Suprapubic skin (tissue), 4 donors: ENCODE results near the gene TEKT3. TPM values are rescaled to one million over a fixed set of nuclear protein-coding genes. Genes with fewer than 3 reads are reported as not detected.

Experiments used
- DNase-seq, 2 donors: peaks; one replicate each; pipeline ENCODE4 v3.0.0-alpha.2; 2019; ENCODE audit warnings: low spot score in 2 of 2
- H3K27ac ChIP-seq: fragments of 200-600 bp; sonication (generic); one replicate; pipeline ENCODE4 v1.5.1; 2019
- H3K27me3 ChIP-seq: fragments of 200-600 bp; sonication (generic); one replicate; pipeline ENCODE4 v1.5.1; 2019
- H3K36me3 ChIP-seq: fragments of 200-600 bp; sonication (generic); one replicate; pipeline ENCODE4 v1.5.1; 2019
- H3K4me1 ChIP-seq: fragments of 200-600 bp; sonication (generic); one replicate; pipeline ENCODE4 v1.5.1; 2019
- H3K4me3 ChIP-seq: fragments of 200-600 bp; sonication (generic); one replicate; pipeline ENCODE4 v1.5.1; 2019; ENCODE audit warnings: mild to moderate bottlenecking
- H3K9me3 ChIP-seq: fragments of 200-600 bp; sonication (generic); one replicate; pipeline ENCODE4 v1.5.1; 2019
- CTCF ChIP-seq, 2 donors: fragments of 200-600 bp in 1 of 2; fragments of 450-650 bp in 1 of 2; sonication (generic) in 1 of 2; IDR thresholded peaks; one replicate each; pipeline ENCODE4 v1.5.1; 2016 to 2019; ENCODE audit warnings: antibody characterized with exemption in 2 of 2, mild to moderate bottlenecking in 1 of 2, moderate library complexity in 1 of 2
- EP300 ChIP-seq: sonication (generic); formaldehyde crosslinking; IDR thresholded peaks from one replicate; pipeline ENCODE4 v1.6.1; 2017; ENCODE audit warnings: antibody characterized with exemption
- POLR2A ChIP-seq, 2 donors: fragments of 450-650 bp; IDR thresholded peaks; one replicate each; pipeline ENCODE4 v1.6.1; 2017; ENCODE audit warnings: antibody characterized with exemption in 2 of 2, mild to moderate bottlenecking in 2 of 2, moderate library complexity in 2 of 2
- POLR2AphosphoS5 ChIP-seq, 3 donors: sonication (generic); formaldehyde crosslinking; IDR thresholded peaks; one replicate each; pipeline ENCODE4 v1.6.1; 2017; ENCODE audit warnings: antibody characterized with exemption in 3 of 3
- WGBS: methylation state at CpG from one replicate; pipeline ENCODE4 v1.1.5; 2018; 5-methylcytosine and 5-hydroxymethylcytosine counted together
- total RNA-seq, 4 donors: library from RNA; depleted of rRNA; stranded (reverse); fragments of >200 nt; gene quantifications; one replicate each; pipeline ENCODE4 v1.1.0, GENCODE V29; 2016

Gene TEKT3
- total RNA-seq, 4 donors from 2014 or later, result not detected

- Histone ChIP-seq H3K27ac (no peak overlapping the region), H3K4me3 (no peak overlapping the region)
These were observed 70.6 kb downstream of the TEKT3 start for GRCh38 chr17:15270628-15271381.

GRCh38 chr17:15269780-15270089 lies 71.7 kb downstream of the TEKT3 start:
- Histone ChIP-seq H3K36me3 (no peaks in the 10 kb centered on the region), H3K4me1 (peaks cover 10% of the 10 kb centered on the region), H3K4me3 (no peak overlapping the region), H3K27ac (no peak overlapping the region), H3K9me3 (no peaks in the 10 kb centered on the region), H3K27me3 (no peaks in the 10 kb centered on the region)
- TF ChIP-seq EP300, result no peak
- no peak for TF ChIP-seq POLR2AphosphoS5 (IDR thresholded peaks at IDR 0.05)
- DNase-seq, result no peak
- WGBS, result 84% methylated on average over 5 of the region's 5 CpGs

More at GRCh38 chr17:15270628-15271381, 70.6 kb downstream of the TEKT3 start:
- Histone ChIP-seq H3K36me3 (no peaks in the 10 kb centered on the region), H3K4me1 (peaks cover 9% of the 10 kb centered on the region), H3K27me3 (no peaks in the 10 kb centered on the region), H3K9me3 (no peaks in the 10 kb centered on the region)
- TF ChIP-seq CTCF (IDR thresholded peaks at IDR 0.05), result no peak
- TF ChIP-seq EP300, result no peak
- no peak for TF ChIP-seq POLR2A (IDR thresholded peaks at IDR 0.05)
- TF ChIP-seq POLR2AphosphoS5 (IDR thresholded peaks at IDR 0.05), result no peak
- WGBS, result 90% methylated on average over 9 of the region's 9 CpGs
- no peak for DNase-seq

- Histone ChIP-seq H3K27me3 (no peaks in the 10 kb centered on the region), H3K4me3 (no peak overlapping the region), H3K4me1 (peaks cover 15% of the 10 kb centered on the region), H3K27ac (no peak overlapping the region), H3K36me3 (no peaks in the 10 kb centered on the region), H3K9me3 (no peaks in the 10 kb centered on the region)
- TF ChIP-seq POLR2A (IDR thresholded peaks at IDR 0.05) (no peak), POLR2AphosphoS5 (IDR thresholded peaks at IDR 0.05) (no peak), CTCF (IDR thresholded peaks at IDR 0.05) (no peak), EP300 (no peak)
- 68% methylated on average over 7 of the region's 7 CpGs for WGBS
- no peak for DNase-seq
These were observed 72.2 kb downstream of the TEKT3 start for GRCh38 chr17:15269087-15269779.

- Histone ChIP-seq H3K36me3 (no peaks in the 10 kb centered on the region), H3K27ac (no peak overlapping the region), H3K9me3 (no peaks in the 10 kb centered on the region), H3K4me3 (no peak overlapping the region), H3K4me1 (peaks cover 17% of the 10 kb centered on the region), H3K27me3 (no peaks in the 10 kb centered on the region)
- TF ChIP-seq POLR2AphosphoS5 (IDR thresholded peaks at IDR 0.05) (no peak), POLR2A (IDR thresholded peaks at IDR 0.05) (no peak), CTCF (IDR thresholded peaks at IDR 0.05) (no peak), EP300 (no peak)
- no peak for DNase-seq
- WGBS, result 13% methylated on average over 1 of the region's 1 CpG
These were observed 72.9 kb downstream of the TEKT3 start for GRCh38 chr17:15268461-15268860.

GRCh38 chr17:15267996-15268395 lies 73.4 kb downstream of the TEKT3 start:
- DNase-seq, result no peak
- WGBS, result 54% methylated on average over 3 of the region's 3 CpGs
- no peaks in the 10 kb centered on the region for H3K9me3 ChIP-seq
- no peak overlapping the region for H3K4me3 ChIP-seq
- H3K27ac ChIP-seq, result no peak overlapping the region
- TF ChIP-seq POLR2AphosphoS5 (IDR thresholded peaks at IDR 0.05) (no peak), CTCF (IDR thresholded peaks at IDR 0.05) (no peak), POLR2A (IDR thresholded peaks at IDR 0.05) (no peak), EP300 (no peak)
- H3K36me3 ChIP-seq, result no peaks in the 10 kb centered on the region
- peaks cover 20% of the 10 kb centered on the region for H3K4me1 ChIP-seq
- H3K27me3 ChIP-seq, result no peaks in the 10 kb centered on the region
